NK-92 treated with Interleukin-12 subunit alpha and Interleukin-12 subunit beta, amount 100 ng/mL, for 24 hours (cell line): ENCODE measurements around the gene KIAA1614.

Experiments
- DNase-seq: peaks from one replicate; lab custom pipeline; 2025; lab: John Stamatoyannopoulos, UW

The KIAA1614 gene

DNA sequence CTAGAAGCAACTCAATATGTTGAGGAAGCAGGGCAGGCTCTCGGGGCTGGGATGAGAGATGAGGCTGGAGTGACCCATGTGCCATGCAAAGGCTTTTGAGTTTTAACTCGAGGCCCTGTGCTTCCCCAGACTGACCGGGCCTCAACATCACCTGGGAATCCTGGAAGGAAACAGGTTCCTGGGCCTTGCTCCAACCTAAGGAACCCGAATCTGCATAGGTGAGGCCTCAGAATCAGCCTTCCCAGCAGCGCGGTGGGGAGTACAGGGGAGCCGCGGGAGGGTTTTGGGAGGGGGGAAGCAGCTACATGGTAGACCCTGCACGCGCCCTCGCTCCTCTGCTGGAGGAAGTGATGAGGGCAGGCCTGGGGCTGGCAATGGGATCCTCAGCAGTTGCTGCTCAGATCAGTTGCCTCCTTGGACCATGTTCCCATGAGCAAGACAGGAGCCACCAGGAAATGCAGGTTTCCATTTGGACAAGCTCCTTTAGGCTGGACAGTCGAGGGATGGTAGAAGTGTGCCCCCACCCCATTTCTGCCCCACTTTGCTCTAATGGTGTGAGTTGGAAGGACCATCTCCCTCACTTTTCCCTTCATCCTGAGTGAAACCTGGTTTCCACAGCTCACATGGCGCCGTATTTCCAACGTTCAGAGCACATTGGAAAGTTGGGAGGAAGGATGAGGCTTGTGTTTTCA lies 4.5 kb upstream of the KIAA1614 start:
- no peak for DNase-seq

DNA sequence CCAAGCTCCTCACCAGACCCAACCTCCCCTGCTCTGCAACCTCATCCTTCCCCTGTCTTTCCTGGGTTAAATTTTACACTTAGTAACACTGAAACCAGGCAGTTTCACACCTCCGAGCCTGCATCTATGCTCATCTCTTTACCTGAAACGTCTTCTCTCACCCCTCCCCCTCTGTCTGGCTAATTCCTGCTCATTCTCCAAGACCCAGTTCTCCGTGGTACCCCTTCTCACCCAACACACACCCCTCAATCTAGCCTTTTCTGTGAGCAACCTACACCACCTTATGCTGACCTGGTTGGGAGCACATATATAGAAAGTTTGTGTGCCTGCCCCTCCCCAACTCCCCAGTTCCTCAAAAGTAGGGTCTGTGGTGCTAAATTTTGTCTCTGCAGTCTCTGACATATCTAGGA lies 3.7 kb upstream of the KIAA1614 start:
- no peak for DNase-seq

DNA sequence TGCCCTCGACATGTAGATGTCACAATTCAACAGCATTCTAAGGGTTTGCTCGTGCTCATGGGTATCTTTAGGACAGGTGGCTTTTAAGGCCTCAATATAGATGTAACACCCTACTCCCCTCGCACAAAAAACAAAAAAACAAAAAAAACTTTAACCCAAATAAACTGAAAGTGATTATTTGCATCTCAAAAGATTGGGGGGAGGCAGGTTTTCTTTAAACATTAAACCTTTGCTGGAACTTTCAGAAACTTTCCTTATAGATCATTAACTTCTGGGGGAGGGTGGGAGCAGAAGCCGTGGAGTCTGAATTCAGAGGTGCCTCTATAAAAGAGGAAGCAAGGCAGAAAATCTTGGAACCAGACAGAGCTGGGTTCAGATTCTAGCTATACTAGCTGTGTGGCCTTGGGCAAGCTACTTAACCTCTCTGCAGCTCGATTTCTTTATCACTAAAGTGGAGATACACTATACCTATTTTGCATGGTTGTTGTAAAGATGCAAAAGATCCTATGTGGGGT lies 3.2 kb upstream of the KIAA1614 start:
- DNase-seq = no peak

DNA sequence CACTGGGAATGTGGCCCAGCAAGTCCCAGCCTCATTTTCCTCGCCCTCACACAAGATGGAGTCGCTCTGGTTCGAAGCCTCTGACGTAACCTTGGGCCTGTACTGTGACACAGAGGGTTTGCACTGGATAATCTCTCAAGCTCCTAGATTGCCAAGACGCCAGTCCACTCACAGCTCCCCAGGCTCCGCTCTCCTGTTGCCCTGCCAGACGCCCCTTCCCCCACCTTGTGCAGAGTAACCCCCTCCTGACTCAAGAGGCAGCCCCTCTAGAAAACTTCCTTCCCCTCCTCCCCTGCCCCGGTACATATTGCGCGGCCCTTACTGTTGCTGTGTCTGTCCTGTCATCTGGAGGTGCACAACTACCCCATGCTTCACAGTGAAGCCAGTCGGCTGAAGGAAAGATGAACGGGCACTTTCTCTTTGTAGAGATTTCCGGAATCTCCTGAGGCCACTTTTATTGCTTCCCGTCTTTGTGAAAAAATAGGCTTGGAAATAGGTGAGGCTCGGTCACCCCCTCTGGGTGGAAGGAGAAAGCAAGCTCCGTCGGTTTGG lies 981 bp upstream of the KIAA1614 start:
- DNase-seq = no peak

DNA sequence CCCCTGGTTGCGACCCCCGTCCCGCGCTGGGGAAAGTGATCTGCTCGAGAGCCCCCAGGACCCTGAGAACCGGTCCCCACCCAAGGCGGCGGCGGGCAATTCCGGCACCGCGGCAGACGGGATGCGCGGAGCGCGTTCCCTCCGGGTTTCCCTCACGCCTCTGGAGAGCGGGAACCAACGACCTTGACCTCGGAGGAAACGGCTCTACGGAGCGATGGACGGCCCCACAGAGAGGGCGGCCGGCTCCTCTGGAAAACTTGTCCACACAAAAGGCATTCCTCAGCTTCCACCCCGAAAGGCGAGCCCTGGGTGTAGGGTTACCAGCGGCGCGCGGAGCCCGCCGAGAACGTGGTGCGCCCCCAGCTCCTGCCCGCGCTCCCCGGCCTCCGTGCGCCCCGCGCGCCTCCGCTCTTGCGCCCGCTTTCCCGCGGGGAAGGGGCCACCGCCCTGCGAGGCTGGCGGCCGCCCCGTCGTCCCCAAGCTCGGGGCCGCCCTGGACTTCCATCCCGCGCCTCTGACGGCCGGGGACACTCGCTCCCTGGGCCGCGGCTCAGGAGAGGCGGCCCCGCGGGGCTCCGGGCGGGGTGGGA lies 391 bp upstream of the KIAA1614 start:
- no peak for DNase-seq

DNA sequence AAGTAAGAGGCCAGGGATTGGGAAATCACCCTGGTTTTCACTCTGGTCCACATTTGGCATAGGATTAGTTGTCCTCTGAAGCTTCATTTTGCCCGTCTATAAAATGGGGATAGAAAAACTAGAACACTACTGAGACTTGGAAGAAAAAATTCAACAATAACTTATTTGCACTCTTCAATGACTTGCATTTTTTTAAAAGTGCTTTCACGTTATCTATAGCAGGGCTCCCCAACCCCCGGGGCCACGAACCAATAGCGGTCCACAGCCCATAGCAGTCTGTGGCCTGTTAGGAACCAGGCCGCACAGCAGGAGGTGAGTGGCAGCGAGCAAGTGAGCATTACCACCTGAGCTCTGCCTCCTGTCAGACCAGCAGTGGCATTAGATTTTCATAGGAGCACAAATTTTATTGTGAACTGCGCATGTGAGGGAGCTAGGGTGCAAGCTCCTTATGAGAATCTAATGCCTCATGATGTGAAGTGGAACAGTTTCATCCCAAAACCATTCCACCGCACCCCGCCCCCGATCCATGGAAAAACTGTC lies 2.8 kb downstream of the KIAA1614 start:
- no peak for DNase-seq

DNA sequence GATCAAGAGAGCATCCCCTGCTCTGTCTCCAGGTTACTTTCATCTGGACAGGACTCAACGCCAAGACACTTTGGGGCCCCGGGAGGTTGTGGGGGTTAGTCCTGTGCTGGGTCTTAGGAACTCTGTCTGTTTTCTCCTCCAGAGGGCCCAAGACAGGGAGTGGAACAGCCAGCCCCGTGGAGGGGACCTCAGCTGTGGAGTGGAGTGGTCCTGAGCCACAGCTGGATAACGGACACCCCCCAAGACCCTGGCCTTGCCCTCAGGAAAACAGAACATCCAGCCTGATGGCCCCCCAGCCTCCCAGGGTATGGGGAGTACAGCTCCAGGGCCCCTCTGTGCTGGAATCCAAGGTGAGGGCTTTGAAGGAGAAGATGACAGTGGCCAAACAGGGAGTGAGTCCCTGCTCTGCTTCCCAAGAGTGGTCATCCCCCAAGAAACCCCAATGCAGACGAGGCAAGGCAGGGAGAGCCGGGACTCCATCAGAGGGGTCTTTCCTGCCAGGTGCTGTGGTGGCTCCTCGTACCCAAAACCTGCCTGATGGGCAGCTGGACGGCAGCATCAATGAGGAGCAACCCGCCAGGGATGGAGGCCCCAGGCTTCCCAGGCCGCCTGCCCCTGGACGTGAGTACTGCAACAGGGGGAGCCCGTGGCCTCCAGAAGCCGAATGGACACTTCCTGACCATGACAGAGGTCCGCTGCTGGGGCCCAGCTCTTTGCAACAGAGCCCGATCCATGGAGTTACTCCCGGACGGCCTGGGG lies 3.5 kb downstream of the KIAA1614 start:
- DNase-seq = no peak

DNA sequence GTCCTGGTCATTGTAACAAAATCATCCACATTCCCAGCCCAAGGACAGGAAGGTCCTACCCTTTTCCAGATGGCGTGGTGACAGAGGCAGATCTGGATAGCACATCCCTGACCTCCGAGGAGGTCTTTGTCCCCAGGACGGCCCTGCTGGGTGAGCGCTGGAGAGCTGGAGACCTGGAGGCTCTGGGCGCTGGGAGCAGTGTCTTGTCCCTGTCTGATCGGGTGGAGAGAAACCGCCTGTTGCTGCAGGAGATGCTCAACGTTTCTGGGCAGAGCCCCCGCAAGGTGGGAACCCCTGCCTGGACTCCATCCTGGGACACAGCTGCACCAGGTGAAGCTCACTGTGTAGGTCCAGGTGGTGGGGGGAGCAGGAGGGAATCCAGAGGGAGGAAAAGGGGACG lies 4.1 kb downstream of the KIAA1614 start:
- DNase-seq = no peak

DNA sequence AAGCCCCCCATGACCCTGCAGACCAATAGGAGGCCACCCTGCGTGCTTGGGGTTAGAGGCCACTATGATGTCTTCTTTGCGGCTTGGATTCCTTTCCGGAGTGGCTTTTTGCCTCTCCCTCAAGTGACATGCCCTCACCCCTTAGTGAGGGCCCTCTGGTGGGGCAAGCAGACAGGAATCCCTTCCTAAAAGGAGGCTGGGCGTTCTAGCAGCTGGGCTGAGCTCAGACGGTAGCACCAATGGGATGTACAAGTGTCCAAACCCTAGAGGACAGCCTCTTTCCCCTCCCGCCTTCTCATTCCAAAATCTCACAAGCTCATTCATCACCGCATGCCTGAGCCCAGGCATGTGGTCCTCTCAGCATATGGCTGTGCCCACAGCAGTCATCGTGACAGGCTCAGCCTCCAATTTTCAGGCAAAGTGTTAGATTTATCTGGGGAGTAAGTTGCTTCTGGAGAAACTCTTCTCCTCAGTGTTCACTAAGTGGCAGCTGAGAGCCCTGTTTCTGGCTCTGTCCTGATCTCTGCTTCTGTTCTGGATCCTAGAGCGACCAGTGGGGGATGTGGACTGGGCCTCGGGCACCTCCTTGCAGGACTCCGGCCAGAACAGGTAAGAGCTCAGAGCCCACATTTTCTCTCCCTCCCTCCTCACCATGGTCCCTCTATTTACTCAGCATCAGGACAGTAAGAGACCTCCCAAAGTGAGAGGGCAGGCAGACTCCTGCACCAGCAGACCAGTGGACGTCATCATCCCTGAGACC lies 4.8 kb downstream of the KIAA1614 start:
- no peak for DNase-seq

DNA sequence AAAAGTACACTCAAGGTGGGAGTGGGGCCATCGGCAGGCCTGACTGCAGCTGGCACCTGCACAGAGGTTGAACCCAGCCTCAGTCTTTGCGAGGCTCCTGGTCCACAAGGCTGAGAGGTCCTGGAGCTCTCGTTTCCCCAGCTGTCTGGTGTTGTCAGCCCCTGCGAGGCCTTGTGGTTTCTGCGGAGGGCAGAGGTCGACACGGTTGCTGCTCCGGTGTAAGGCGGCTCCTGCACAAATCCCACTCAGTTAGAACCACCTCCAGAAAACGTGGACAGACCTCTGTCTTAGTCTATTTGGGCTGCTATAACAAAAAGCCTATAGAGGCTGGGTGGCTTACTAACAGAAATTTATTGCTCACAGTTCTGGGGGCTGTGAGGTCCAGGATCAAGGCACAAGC lies 5.8 kb downstream of the KIAA1614 start:
- no peak for DNase-seq

DNA sequence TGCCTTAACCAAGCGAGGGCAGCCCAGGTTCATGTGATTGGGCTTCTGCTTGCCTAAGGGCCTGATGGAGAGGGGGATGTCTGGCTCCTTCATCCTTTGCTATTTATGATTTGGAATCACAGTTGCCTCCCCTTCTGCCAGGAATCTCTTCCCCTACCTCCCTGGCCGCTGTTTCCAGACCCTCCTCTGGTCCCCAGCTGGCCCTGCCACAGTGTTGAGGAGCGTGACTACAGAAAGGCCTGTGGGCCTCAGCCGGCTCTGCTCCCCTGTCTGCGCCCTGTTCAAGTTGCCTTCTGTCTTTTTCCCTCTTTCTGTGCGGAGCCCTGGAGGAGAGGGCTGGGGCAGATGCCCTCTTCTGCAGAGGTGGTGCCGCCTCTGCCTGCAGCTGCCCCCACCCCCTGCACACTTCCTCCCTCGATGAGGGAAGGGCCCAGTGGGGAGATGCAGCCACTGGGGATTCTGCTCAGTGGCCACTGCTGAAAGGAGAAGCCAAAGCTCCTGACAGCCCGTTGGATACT lies 6.5 kb downstream of the KIAA1614 start:
- DNase-seq = no peak

DNA sequence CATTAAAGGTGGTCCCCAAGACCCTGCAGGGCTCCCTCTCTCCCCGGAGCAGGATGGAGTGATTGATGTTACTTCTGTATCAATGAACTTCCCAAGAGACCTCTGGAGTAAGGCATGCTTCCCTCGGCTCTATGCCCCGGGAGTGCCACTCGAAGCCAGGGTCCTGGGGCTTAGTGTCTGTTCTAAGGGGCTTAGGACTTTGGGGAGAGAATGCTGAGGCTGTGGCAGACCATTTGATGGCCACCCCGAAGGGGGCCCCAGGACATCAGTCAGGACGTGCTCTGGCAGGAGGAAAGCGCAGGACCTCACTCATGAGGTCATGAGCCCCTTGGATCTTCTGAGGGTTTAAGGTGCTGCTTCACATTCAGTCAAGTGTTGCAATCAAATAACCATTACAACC lies 7.5 kb downstream of the KIAA1614 start:
- DNase-seq = no peak

DNA sequence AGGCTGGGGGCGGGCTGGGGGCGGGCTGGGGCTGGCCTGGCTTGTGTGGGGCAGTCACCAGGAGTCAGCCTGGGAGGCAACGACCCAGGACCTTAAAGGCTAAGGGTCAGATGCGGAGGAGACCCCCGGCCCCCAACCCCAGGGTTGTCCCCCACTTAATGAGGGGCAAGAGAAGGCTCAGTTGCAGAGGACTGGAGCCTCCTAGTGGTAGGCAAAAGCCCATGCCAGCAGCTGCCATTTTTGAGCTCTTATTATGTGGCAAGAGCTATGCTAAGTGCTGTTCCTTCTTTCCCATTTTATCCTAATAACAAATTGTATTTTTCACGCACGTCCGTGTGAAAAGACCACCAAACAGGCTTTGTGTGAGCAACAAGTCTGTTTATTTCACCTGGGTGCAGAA lies 8.0 kb downstream of the KIAA1614 start:
- no peak for DNase-seq

DNA sequence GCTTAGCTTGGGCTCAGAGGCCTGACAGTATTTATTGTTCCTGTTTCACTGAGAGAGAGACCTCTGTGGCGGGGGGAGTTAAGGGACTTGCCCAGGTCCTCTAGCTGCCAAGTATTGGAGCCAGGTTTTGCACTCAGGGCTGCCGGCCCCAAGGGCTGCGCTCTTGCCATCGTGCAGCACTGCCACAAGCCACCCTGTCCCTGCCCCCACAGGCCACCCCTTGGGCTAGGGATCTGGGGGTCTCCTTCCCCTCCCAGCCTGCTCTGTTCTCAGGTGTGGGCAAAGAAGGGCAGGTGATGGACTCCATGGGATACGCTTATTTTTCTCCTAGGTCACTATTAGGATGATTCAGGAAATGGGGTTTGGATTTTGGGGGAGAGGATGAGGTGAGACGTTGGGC lies 8.7 kb downstream of the KIAA1614 start:
- no peak for DNase-seq

DNA sequence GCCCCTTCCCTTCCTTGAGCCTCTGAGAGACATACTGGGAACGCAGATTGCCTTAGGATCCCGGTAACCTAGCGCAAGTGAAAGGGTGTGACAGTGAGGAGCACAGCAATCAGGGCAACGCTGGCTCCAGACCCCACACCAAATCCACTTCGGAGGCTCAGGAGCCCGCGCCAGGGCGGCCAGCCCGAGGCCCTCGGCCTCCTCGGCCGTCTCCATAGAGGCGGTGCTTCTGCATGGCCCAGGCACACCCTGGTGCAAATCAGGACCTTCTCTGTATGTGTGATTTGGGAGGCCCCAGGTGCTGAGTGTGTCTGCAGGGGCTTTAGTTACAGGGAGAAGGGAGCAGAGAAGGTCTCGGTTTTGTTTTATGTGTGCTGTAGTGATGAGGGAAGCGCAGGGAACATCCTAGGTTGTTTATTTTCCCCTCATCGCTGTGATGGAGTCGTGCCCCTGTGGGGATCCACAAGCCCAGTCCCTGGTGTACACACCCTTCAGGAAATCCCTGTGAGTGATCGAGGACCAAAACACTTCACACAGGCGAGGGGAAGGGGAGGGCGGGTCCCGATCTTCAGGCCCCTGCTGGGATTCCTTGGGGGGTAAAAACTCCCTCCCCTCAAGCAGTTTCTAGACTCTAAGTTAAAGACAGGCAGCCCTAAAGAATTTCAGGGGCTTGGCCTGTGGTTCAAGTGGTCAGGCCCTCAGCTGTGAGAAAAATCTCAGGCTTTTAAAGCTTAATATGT lies 9.4 kb downstream of the KIAA1614 start:
- no peak for DNase-seq

DNA sequence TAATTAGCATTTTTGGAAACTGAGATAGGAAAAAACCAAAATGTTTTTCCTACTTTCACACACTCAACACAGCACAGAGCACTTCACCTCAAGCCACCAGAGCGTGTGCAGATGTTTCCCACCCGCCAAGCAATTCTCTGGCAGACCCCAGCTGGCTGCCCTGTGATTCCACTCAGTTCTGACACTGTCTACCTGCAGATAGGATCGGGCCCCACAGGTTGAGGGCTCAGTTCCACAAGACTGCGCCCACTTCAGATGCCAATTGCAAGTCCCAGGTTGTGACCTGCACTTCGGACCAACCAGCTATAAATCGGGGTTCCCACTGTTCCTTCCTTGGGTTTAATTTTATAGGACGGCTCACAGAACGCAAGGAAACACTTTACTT lies 9.9 kb downstream of the KIAA1614 start:
- DNase-seq = no peak

DNA sequence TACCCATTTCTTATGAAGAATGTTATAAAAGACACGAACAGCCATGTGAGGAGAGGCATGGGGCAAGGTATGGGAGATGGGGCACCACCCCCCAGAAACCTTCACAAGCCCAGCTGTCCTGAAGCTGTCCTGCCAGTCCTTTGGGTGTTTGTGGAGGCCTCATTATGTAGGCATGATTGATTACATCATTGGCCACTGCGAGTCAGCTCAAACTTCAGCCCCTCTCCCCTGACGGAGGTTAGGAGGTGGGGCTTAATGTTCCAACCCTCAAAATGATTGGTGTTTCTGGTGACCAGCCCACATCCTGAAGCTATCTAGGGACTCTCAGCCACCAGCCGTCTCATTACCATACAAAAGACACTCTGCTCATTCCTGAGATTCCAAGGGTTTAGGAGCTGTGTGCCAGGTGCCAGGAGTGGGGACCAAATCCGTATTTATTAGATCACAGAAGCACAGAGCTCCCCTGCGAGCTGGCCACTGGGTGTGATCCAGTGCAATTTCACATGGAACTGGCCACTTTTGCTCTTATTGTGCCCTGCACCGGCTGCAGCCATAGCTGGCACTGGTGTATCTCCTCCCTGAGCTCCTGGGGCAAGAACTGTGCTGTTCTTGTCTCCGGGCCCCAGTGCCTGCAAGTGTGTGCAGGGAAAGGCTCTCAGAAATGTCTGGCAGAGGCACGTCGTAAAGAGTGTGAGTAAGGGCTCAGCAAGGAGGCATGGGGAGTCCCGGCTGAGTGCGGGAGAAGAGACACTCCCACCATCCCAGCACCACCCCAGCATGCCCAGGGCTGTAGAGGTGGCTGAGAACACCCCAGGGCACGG lies 10.5 kb downstream of the KIAA1614 start:
- DNase-seq = no peak

DNA sequence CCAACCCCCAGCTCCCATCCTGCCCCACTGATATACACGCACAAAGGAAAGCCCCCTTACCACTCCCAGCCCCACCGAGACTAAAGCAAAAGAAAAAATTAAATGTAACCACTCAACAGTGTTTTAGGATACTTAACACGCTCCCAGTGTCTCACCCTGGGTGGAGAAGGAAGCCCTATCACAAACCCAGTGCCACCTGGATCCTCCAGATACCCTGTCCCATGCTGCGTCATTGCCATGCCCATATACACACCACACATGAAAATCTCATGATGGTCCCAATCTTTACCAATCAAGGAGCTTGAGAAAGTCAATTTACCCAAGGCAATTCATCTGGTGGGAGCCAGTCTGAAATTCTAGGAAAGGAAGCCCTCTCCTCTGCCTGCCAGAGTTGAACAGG lies 11.2 kb downstream of the KIAA1614 start:
- no peak for DNase-seq

DNA sequence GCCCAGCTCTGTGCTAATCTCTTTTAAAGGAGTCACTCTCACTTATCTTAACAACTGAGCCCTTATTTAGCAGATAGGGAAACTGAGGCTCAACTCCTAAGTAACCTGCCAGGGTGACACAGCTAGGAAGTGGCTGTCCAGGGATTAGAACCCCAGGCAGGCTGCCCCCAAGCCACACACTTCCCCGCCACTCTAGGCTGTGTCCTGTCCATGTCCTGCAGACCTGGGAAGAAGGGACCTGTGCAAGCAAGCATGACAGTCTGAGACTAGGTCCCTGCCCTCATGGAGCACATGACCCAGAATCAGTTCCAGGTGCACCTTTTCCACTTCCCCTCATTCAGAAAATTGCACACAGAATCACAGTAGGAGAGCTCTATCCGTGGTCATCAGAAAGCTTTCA lies 12.2 kb downstream of the KIAA1614 start:
- DNase-seq = no peak

DNA sequence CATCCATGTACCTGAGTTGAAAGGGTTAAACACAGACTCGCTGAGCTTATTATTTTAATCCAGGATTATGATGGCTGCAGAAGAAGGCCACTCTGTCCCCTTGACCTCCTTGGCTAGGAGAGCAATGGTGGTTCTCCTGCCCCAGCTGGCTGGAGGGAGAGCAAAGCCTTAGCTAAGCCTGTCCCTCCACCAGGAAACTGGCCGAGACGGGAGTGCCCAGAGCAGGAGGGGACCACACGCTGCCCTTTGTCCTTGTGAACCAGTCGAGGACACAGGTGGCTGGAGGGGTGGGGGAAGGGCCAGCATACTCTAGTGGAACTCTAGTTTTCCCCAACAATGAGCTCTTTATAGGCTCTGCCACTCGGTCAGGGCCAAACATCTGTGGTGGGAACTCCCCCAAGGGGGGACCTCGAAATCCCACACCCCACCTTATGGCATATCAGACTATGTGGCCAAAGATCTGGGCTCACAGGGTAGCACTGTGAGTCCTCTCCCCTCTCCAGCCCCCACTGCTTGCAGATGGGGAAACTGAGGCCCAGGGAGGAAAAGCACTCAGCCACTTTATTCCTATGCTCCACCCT lies 12.9 kb downstream of the KIAA1614 start:
- no peak for DNase-seq
